ENCODE data around the gene SRGAP3. TPM values are rescaled to one million over a fixed set of nuclear protein-coding genes. Genes with fewer than 3 reads are reported as not detected.

Gene SRGAP3
- total RNA-seq, 1 donor = 2.5 TPM

GRCh38 chr3:9022305-9023225 lies 226.9 kb downstream of the SRGAP3 start:
- H4K20me1 ChIP-seq (ENCODE audit: insufficient read depth, low read length) = no peaks in the 10 kb centered on the region
- H3K27ac ChIP-seq (ENCODE audit: low read depth, low read length) = no peak overlapping the region
- H3K4me1 ChIP-seq (ENCODE audit: insufficient read depth, low read length) = no peaks in the 10 kb centered on the region
- DNase-seq (ENCODE audit: insufficient read length, low spot score, missing footprints) = no peak
- H3K9me3 ChIP-seq (ENCODE audit: low read depth, low read length) = no peaks in the 10 kb centered on the region
- no peaks in the 10 kb centered on the region for H3K79me2 ChIP-seq (ENCODE audit: insufficient read depth, low read length)
- H3K36me3 ChIP-seq (ENCODE audit: insufficient read depth, low read length) = no peaks in the 10 kb centered on the region
- TF ChIP-seq, protein P1, sequence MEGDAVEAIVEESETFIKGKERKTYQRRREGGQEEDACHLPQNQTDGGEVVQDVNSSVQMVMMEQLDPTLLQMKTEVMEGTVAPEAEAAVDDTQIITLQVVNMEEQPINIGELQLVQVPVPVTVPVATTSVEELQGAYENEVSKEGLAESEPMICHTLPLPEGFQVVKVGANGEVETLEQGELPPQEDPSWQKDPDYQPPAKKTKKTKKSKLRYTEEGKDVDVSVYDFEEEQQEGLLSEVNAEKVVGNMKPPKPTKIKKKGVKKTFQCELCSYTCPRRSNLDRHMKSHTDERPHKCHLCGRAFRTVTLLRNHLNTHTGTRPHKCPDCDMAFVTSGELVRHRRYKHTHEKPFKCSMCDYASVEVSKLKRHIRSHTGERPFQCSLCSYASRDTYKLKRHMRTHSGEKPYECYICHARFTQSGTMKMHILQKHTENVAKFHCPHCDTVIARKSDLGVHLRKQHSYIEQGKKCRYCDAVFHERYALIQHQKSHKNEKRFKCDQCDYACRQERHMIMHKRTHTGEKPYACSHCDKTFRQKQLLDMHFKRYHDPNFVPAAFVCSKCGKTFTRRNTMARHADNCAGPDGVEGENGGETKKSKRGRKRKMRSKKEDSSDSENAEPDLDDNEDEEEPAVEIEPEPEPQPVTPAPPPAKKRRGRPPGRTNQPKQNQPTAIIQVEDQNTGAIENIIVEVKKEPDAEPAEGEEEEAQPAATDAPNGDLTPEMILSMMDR (IDR thresholded peaks at IDR 0.05; ENCODE audit: extremely low read depth, low read depth, low read length) = no peak
- no peak overlapping the region for H3K4me3 ChIP-seq (ENCODE audit: insufficient read depth, low read length)
- peaks cover 16% of the 10 kb centered on the region for H3K27me3 ChIP-seq (ENCODE audit: insufficient read depth, low read length)
- no peak overlapping the region for H3K4me2 ChIP-seq (ENCODE audit: insufficient read depth, low read length)
- no peak overlapping the region for H2AFZ ChIP-seq (ENCODE audit: low read length)

DNA sequence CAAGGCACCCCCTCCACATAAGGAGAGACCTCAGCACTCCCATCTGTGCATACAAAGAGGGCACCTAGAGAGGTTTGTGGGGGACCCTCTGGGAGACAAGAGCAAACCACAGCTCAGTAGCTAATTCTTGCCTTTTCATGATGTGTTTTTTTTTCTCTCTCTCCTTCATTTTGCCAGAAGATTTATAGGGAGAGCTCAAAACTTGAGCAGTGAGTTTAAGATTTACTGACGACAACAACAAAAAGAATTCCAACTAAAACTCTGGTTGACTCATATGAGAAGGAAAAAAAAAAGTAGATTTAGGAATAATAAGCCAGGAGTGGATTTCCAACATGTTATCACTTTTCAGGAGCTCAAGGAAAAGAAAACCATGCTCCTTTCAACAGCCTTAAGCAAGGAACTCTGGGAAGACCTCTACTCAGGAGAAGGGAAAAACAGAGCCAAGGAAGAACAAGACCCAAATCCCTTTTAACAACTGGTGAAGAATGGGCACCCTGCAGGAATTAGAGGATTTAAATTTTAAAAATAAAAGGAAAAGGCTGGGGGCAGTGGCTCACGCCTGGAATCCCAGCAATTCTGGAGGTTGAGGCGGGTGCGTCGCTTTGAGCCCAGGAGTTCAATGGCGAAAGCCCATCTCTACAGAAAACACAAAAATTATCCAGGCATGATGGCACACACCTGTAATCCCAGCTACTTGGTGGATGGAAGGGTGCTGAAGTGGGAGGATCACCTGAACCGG lies 228.0 kb downstream of the SRGAP3 start:
- no peak overlapping the region for H2AFZ ChIP-seq (ENCODE audit: low read length)
- no peaks in the 10 kb centered on the region for H3K4me1 ChIP-seq (ENCODE audit: insufficient read depth, low read length)
- no peak overlapping the region for H3K4me2 ChIP-seq (ENCODE audit: insufficient read depth, low read length)
- no peaks in the 10 kb centered on the region for H3K9me3 ChIP-seq (ENCODE audit: low read depth, low read length)
- no peaks in the 10 kb centered on the region for H4K20me1 ChIP-seq (ENCODE audit: insufficient read depth, low read length)
- TF ChIP-seq, protein P1 (IDR thresholded peaks at IDR 0.05; ENCODE audit: extremely low read depth, low read depth, low read length) = no peak
- no peak for DNase-seq (ENCODE audit: insufficient read length, low spot score, missing footprints)
- no peaks in the 10 kb centered on the region for H3K36me3 ChIP-seq (ENCODE audit: insufficient read depth, low read length)
- H3K27me3 ChIP-seq (ENCODE audit: insufficient read depth, low read length) = peaks cover 16% of the 10 kb centered on the region
- H3K4me3 ChIP-seq (ENCODE audit: insufficient read depth, low read length) = no peak overlapping the region
- no peaks in the 10 kb centered on the region for H3K79me2 ChIP-seq (ENCODE audit: insufficient read depth, low read length)
- H3K27ac ChIP-seq (ENCODE audit: low read depth, low read length) = no peak overlapping the region

- Histone ChIP-seq H3K27ac (ENCODE audit: low read depth, low read length) (no peak overlapping the region), H4K20me1 (ENCODE audit: insufficient read depth, low read length) (no peaks in the 10 kb centered on the region), H3K4me2 (ENCODE audit: insufficient read depth, low read length) (no peak overlapping the region), H3K4me3 (ENCODE audit: insufficient read depth, low read length) (no peak overlapping the region), H3K9me3 (ENCODE audit: low read depth, low read length) (no peaks in the 10 kb centered on the region), H3K36me3 (ENCODE audit: insufficient read depth, low read length) (no peaks in the 10 kb centered on the region), H3K27me3 (ENCODE audit: insufficient read depth, low read length) (peaks cover 16% of the 10 kb centered on the region), H3K4me1 (ENCODE audit: insufficient read depth, low read length) (no peaks in the 10 kb centered on the region), H3K79me2 (ENCODE audit: insufficient read depth, low read length) (no peaks in the 10 kb centered on the region), H2AFZ (ENCODE audit: low read length) (no peak overlapping the region)
- TF ChIP-seq, protein P1 (IDR thresholded peaks at IDR 0.05; ENCODE audit: extremely low read depth, low read depth, low read length) = no peak
- no peak for DNase-seq (ENCODE audit: insufficient read length, low spot score, missing footprints)
These were observed 229.0 kb downstream of the SRGAP3 start for GRCh38 chr3:9020426-9020825.
